Left kidney (tissue), 8 donors: ENCODE measurements around the gene SLC26A1. TPM values are rescaled to one million over a fixed set of nuclear protein-coding genes. Genes with fewer than 3 reads are reported as not detected.

Experiments used
- DNase-seq: peaks from one replicate; pipeline ENCODE4 v3.0.0-alpha.2; 2013
- long read RNA-seq, 8 donors: transcript quantifications; one replicate each; lab custom pipeline, GENCODE V29; 2026
- polyA plus RNA-seq: library from polyadenylated mRNA; unstranded; fragments of 120-200 nt; gene quantifications from one replicate; pipeline ENCODE4 v1.2.1, GENCODE V29; 2013; ENCODE audit not compliant: insufficient read length

Gene SLC26A1, protein sequence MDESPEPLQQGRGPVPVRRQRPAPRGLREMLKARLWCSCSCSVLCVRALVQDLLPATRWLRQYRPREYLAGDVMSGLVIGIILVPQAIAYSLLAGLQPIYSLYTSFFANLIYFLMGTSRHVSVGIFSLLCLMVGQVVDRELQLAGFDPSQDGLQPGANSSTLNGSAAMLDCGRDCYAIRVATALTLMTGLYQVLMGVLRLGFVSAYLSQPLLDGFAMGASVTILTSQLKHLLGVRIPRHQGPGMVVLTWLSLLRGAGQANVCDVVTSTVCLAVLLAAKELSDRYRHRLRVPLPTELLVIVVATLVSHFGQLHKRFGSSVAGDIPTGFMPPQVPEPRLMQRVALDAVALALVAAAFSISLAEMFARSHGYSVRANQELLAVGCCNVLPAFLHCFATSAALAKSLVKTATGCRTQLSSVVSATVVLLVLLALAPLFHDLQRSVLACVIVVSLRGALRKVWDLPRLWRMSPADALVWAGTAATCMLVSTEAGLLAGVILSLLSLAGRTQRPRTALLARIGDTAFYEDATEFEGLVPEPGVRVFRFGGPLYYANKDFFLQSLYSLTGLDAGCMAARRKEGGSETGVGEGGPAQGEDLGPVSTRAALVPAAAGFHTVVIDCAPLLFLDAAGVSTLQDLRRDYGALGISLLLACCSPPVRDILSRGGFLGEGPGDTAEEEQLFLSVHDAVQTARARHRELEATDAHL
- polyA plus RNA-seq, result 10.0 TPM
- long read RNA-seq, donor 1, transcript SLC26A1-202 (3 exons, 3,109 nt), result major isoform, 8 of 13 reads
- long read RNA-seq, donor 1, partial matches to known transcripts, result 5 of 13 reads
- long read RNA-seq, donor 1, other reads (novel, unspliced or antisense), result 0 of 13 reads
- long read RNA-seq, donor 2, partial matches to known transcripts, result 0 of 3 reads
- long read RNA-seq, donor 2, other reads (novel, unspliced or antisense), result 0 of 3 reads
- long read RNA-seq, donor 3, partial matches to known transcripts, result 0 of 2 reads
- long read RNA-seq, donor 3, other reads (novel, unspliced or antisense), result 0 of 2 reads
- long read RNA-seq, donor 4, result 0 reads
- long read RNA-seq, donor 5, transcript SLC26A1-202 (3 exons, 3,109 nt), result major isoform, 5 of 5 reads
- long read RNA-seq, donor 5, partial matches to known transcripts, result 0 of 5 reads
- long read RNA-seq, donor 5, other reads (novel, unspliced or antisense), result 0 of 5 reads
- long read RNA-seq, donor 6, transcript SLC26A1-202 (3 exons, 3,109 nt), result major isoform, 5 of 5 reads
- long read RNA-seq, donor 6, partial matches to known transcripts, result 0 of 5 reads
- long read RNA-seq, donor 6, other reads (novel, unspliced or antisense), result 0 of 5 reads
- long read RNA-seq, donor 7, result 0 reads
- long read RNA-seq, donor 8, partial matches to known transcripts, result 0 of 1 reads
- long read RNA-seq, donor 8, other reads (novel, unspliced or antisense), result 0 of 1 reads

DNA sequence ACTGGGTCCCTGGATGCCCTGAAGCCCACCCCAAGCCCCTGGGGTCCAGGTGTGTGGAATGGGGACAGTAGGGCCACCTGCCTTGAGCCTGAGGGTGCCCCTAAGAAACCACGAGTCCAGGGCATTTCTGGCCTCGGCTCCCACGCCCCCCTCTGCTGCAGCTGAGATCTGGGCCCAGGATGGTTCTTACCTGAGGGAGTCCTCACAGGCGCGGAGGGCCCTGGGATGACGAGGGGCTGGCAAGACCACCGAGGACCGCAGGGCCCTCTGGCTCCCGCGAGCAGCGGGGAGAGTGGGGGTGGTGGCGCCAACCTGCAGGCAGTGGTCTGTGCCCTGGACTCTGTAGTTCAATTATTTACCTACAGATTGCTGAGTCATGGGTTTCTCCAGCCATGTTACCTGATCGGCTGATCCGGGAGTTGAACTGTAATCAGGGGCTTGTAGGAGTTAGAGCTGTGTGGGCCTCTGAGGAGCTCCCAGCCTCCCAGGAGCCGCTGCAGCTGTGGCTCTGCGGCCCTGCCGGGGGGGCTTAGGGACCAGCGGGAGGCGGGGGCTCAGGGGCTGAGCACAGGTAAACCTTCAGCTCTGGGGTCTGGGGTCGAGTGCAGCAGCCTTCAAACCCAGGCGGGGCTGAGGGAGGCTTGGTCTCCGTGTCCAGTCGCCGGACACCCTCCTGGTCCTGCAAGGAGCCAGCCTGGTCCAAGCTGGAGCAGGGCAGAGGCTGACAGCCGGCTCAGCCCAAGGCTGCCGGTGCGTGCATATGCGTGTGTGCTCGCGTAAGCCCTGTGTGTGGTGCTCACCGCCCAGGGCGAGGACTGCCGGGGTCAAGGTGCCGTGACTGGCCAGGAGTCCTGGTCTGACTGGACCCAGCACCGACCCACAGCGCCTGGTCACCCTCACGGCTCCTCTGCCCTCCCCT lies at the start of gene SLC26A1:
Gene SLC26A1, minus strand, starts transcription at position 294 of the 919 bp plus-strand sequence. CDS start 1,701 bp downstream, outside the sequence.
- no peak for DNase-seq

DNA sequence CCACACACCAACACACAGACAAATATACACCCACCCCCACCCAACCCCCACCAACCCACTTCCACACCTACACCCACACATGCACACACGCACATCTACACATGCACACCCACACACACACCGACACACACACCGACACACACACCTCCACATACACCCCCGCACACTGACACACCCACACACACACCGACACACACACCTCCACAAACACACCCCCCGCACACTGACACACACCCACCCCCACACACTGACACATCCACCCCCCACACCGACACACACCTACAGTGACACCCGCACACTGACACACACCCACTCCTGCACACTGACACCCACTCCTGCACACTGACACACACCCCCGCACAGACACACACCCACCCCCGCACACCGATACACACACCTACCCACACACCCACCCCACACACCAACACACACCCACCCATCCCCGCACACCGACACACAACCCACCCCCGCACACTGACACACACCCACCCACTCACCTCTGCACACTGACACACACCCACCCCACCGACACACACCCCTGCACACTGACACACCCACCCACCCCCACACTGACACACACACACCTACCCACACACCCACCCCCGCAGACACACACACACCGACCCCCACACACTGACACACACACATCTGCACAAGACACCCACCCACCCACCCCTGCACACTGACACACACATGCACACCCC lies 49.3 kb upstream of the SLC26A1 start:
- DNase-seq, result no peak

DNA sequence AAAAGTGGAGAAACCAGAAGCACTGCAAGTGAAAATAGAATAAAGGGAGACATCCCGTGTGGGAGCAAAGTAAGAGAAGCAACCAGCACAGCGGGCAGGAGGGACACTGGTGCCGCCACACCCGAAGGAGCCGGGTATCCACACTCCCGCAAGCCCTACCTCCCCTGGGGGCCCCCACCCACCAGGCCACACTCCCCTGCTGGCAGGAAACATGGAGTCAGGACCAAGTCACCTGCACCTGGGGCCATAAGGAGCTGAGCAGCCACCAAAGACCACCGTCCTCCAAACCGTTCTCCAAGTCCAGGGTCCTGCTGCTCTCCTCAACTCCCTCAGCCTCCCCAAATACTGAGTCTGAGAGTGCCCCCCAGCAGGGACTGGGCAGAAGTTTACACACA lies 48.7 kb upstream of the SLC26A1 start:
- DNase-seq, result no peak

DNA sequence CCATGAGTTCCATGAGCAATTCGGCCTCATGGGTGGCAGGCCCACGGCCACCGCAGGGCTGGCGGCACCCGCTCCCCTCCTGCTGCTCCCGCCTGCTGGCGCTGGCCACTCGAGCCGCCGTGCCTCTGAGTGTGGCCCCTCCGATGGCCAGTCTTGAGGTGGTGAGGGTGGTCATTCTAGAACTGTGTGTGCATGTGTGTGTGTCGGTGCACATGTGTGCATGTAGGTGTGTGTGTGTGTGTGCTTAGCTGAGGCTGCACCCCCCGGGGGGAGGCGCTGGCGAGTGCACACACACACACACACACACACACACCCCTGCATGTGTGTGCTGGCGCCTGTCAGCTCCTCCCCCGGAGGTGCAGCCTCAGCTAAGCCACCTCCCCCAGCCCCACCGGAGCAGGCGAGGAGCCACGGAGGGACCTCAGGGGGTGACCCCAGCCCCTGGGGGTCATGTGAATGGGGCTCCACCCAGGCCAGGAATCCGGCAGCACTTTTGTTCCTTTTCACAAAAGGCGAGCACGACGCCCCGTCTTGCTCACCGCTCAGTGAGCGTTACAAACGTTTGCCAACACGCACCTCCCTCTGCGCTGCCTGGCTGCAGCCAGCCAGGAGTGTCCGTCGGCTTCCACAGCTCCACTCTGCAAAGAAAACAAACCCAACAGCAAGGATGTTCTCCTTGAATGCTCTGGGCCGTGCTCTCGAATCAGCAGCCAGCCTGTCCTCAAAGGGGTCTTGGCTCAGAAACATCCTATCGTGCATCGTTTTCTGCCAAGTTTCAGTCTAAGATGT lies 48.1 kb upstream of the SLC26A1 start:
- DNase-seq, result no peak

DNA sequence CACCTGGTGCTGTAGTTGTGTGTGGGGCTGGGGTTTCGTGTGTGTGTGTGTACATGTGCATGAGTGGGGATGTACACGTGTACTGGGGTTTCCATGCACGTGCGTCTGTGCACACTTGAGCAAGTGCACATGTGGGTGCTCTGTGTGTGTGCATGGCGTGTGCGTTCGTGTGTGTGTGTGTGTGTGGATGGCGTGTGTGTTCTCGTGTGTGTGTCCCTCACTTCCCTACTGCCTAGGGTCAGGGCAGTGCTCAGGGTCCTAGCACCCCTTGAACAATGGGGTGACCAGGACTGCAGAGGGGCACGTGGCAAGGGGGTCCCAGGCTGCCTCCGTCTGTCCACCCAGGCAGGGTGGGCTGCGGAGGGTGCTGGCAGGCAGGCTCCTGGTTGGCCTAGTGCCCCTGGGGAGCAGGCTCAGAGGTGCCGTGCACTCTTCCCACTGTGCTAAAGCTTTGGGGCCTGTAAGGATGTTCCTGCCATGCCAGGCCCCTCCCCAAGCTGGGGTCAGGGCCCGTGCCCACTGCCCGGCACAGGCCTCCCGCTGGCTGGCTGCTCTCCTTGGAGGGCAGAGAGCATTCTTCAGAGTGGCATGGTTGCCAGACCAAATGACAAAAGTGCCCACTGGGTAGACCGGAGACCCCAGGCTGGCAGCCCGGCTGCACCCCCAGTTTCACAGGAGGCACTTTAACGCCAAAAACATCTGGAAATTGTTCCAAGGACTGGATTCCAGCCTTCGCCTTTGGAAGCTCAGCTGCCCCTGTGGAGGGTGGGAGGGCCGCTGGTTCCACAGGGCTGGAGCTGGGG lies 47.3 kb upstream of the SLC26A1 start:
- DNase-seq, result no peak

DNA sequence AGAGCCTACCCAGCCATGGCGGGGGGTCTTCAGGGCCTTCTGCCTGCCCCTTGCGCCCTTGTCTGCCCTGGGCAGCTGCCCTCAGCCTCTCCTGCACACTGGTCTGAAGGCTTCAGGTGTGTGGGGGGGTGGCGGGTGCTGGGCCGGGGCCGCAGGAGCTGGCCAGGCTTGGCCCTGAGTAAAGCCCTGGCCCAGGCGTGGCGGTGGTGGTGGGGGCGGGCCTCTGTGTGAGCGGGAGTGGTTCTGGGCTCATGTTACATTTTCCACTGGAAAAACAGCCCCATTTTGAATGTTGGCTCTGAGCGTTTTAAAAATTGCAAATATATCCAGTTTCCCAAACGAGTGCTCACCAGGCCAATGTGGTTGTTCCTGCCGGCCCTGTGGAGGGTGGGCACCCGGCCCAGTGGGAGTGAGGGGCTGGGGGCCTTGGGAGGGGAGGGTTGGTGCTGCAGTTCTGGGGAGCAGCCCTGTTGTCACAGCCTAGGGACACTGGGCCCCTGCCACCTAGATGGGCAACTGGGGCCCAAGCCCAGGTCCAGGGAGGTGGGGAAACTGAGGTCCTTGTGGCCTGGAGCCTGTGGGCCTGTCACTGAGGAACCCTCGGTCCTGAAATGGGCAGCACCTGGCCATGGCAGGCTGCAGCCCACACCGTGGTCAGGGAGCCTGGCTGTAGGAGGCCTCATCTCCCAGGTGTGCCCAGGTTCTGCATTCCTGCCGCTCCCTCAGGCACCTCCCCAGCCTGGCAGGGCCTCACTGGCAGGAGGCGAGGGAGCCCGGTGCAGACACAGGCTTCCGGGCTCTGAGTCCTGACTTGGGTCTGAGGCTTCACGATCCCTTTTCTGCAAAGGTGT lies 46.5 kb upstream of the SLC26A1 start:
- DNase-seq, result no peak

DNA sequence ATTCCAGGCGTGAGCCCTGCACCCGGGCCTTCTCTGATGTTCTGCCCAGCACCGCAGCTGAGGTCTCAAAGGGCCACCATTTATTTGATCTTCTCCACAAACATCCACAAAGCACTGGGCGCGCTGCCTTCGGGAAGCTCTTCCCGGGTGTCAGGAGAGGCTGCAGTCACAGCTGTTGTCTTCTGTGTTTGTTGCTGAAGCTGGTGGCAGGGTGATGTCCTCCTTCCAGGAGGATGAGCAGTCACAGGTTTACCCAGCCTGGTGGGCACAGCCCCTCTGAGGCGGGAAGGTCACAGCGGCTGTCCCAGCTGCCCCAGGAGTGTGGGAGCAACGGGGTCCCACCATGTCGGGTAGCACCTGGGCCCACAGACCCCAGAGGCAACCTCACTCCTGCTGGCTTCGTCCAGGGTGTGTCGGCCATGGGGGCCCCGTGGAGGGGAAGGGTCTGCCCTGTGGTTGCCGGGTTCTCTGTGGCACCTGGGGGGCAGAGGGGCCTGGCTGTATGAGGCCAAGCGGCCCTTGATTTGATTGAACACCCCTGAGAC lies 45.8 kb upstream of the SLC26A1 start:
- no peak for DNase-seq

DNA sequence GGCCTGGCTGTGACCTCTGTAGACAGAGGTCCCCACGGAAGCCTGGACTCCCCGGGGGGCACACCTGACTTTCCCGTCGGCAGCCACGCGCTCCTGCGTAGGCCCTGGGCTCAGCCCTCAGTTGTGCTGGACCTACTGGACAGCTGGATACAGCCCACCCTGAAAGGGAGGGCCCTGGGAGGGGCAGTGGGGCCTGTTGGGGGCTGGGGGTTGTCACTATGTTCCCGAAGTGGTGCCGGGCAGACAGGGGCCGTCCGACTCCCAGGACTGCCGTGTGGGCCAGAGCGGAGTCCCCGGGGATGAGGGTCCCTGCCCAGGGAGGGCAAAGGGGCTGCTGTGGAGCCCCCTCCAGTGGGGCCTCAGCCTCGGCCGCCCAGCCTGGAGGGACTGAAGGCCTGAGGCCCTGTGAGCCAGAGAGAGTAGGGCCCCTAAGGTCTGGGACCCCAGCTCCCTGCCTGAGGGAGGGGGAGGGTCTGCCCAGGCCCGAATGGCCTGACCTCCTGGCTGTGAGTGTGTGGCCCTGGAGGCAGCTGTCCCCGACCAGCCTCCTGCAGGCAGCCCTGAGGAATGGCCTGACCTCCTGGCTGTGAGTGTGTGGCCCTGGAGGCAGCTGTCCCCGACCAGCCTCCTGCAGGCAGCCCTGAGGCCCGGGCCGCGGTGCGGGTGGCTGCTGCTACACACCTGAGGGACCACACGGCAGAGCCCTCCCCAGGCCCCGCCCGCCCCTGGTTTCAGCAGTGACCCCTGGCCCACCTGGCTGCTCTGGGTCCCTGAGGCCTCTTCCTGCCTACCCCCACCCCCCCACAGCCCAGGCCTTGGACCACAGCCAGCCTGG lies 44.0 kb upstream of the SLC26A1 start:
- DNase-seq, result no peak

DNA sequence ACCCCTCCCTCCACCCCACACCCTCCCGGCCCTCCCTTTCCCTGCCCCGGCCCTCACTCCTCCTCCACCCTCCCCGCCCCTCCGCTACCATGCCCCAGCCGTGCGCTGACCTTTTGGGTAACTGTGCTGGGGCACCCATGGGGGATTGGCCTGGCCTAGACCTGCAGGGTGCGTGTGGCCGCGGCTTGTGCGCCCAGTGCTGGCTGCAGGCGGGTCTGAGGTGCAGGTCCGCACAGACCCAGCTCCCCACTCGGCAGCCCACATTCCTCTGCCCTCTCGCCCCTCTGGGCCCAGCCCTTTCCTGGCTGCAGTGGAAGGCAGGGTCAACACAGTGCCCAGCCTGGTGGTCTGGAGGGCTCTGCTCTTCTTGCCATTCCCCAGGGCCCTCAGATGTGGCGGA lies 42.9 kb upstream of the SLC26A1 start:
- no peak for DNase-seq

DNA sequence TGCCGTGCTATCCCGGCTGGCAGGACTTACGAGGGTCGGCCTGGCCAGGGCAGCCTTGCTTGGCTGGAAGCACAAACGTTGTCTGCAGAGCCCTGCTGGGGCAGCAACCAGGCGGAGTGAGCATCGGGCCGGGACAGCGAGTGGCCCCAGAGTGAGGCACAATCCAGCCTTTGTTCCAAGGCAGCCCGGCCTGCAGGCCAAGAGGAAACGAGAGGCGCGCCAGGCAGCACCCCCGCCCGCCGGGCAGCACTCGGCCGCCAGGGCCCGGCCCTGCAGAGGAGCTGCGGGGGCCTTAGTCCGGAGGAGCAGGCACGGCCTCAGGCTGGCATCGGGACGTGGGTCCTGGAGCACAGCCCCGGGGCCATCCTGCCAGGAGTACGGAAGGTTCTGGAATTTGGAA lies 42.3 kb upstream of the SLC26A1 start:
- no peak for DNase-seq

DNA sequence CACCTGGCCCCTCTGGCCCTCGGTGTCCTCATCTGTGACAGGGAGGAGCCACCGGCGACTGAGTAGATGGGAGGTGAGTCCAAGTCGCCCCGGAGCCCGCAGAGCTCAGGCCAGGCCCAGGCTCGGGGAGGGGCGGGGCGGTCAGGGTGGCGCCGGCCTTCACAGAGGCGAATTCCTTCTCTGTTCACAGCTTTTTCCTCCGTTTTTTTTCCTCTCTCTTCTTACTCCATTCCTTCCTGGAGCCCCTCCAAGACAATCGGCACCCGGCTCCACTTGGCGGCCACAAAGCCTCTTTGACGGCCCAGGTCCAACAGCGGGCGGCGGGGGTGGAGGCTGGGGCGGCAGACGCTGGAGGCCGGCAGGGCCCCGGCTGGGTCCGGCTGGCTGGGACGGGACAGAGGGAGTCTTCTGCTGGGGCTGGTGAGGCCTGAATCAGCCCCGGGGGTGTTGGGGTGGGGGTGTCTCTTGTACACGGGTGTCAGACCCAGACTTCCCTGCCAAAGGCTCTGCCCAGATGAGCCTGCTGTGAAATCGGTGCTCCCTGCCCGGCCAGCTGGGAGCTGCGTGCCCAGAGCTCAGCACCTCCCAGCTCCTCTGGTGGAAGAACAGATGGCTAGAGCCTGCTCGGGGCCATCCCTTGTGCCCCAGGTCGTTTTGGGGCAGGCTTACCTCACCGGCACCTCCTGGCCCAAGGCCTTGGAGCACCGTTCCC lies 40.8 kb upstream of the SLC26A1 start:
- DNase-seq, result no peak

DNA sequence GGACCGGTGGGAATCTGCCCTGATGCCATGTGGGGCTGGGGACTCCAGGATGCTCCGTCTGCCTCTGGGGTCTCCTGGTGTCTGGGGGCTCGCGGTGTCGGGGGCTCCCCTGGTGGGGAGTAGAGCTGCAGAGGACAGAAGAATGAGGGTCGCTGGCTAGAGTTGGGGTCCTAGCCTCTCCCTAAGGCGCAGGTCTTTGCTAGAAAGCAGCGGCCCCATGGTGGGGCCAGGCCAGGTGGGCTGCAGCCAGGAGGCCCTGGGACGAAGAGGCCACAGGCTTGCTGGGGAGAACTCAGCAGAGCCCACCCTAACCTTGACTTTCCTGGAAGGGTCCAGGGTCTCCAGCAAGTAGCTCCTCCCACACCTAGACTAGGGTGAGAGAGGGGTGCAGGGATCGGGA lies 39.7 kb upstream of the SLC26A1 start:
- DNase-seq, result no peak

DNA sequence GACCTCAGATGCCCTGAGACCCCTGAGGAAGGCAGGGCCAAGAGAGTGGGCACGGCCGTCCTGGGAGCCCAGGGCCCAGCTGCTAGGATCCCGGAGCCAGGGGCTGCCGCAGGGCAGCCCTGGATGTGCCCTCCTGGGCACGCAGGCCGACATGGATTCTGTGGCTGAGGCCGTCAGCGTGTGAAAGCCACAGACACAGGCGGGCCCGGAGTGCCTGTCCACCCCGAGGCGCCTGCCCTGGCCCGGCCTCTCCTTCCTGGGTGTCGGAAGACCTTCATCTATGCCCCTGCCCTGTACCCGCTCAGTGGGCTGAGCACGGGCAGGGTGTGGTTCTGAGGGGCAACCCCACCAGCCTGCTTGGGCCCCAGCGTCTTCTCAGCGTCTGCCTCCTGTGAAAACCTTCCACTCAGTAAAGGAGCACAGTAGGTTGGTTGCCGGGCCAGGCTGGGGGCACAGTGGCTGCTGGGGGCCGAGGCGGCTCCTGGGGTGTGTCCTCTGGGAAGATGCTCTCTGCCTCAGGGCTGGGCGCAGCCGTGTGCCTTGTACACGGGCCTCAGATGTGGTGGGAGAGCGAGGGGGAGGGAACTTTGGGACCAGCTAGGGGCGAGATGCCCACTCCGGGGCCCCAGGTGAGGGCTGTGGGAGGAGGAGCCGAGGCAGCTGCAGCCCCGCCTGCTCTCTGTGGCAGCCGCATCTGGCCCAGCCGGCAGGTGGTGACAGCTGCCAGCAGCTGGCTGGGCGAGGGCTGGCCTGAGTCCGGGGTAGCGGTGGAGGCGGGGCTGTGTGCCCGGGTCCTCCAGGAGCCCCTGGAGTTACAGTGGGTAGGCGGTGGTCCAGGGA lies 39.0 kb upstream of the SLC26A1 start:
- DNase-seq, result no peak

DNA sequence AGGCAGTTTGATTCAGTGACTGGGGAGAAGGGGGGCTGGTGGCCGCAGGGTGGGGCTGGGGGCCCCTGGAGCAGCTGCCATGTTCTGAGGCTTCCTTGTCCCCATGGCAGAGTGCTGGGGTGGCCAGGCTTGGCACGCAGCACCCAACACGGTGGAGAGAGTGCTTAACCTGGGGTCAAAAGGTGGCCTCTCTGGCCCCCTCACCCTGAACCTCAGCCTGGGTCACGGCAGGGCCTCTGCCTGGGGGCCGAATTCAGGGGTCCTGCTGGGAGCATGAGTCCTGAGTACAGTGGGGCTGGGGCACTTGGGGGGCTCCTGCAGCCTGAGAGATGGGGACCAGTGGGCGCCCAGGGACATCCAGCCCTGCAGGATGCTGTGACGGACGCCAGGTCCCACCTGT lies 38.1 kb upstream of the SLC26A1 start:
- DNase-seq, result no peak

DNA sequence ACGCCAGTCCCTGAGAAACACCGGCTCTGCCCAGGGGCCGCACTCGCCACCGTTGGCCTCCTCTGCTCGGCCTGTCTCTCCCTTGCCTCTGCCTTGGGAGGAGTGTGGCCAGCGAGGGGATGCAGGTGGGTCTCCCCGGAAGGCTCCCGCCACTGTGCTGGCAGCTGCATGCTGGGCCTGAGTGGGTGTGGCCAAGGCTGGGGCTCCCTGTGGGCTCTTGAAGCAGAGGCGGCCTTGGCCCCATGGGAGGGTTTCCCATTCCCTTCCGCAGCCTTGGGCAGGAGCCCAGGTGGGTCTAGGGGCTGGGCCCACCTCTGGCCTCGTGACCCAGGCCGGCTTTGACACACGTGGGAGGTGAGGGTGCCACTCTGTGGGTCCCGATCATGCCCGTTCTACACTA lies 37.4 kb upstream of the SLC26A1 start:
- DNase-seq, result no peak
